GM12874 (cell line): ENCODE data around the gene INAFM2.
A peak's percentile ranks its signal among the peaks of the same experiment; 100 is the strongest.

ENCODE experiments used
- CTCF ChIP-seq: IDR thresholded peaks from 2 replicates; pipeline ENCODE4 v1.5.1; 2011; ENCODE audit warnings: low read depth, mild to moderate bottlenecking, control low read depth, low read length, moderate library complexity; ENCODE audit not compliant: insufficient read depth

INAFM2 gene

GRCh38 chr15:40309344-40309862 is 14.1 kb upstream of the INAFM2 start:
- TF ChIP-seq CTCF = no peak

GRCh38 chr15:40310001-40310959 is 13.2 kb upstream of the INAFM2 start:
- TF ChIP-seq CTCF = peak; percentile 85

GRCh38 chr15:40310993-40311392 is 12.5 kb upstream of the INAFM2 start:
- no peak for TF ChIP-seq CTCF

- TF ChIP-seq CTCF = no peak
Observed at GRCh38 chr15:40312370-40313158, 10.9 kb upstream of the INAFM2 start.

- TF ChIP-seq CTCF = no peak
Observed at GRCh38 chr15:40313531-40314398, 9.7 kb upstream of the INAFM2 start.

- TF ChIP-seq CTCF = no peak
Observed at GRCh38 chr15:40314723-40315276, 8.7 kb upstream of the INAFM2 start.
